Measurements from ENCODE around the gene APRT.

Gene APRT

GRCh38 chr16:88822281-88823040, 10.7 kb upstream of the APRT start:
- no peak for DNase-seq (ENCODE audit: low spot score)

GRCh38 chr16:88821168-88821850, 9.6 kb upstream of the APRT start:
- DNase-seq (ENCODE audit: low spot score), result no peak

GRCh38 chr16:88820385-88821025, 8.8 kb upstream of the APRT start:
- no peak for DNase-seq (ENCODE audit: low spot score)

- DNase-seq (ENCODE audit: low spot score), result no peak
Measured at GRCh38 chr16:88819126-88819525, 7.4 kb upstream of the APRT start.

- no peak for DNase-seq (ENCODE audit: low spot score)
Measured at GRCh38 chr16:88818575-88818874, 6.8 kb upstream of the APRT start.

GRCh38 chr16:88817785-88818574, 6.3 kb upstream of the APRT start:
- no peak for DNase-seq (ENCODE audit: low spot score)

- DNase-seq (ENCODE audit: low spot score), result no peak
Measured at GRCh38 chr16:88816736-88817535, 5.2 kb upstream of the APRT start.

- DNase-seq (ENCODE audit: low spot score), result no peak
Measured at GRCh38 chr16:88815901-88816589, 4.3 kb upstream of the APRT start.

GRCh38 chr16:88815227-88815626, 3.5 kb upstream of the APRT start:
- no peak for DNase-seq (ENCODE audit: low spot score)

- no peak for DNase-seq (ENCODE audit: low spot score)
Measured at GRCh38 chr16:88814144-88814502, 2.4 kb upstream of the APRT start.

- DNase-seq (ENCODE audit: low spot score), result no peak
Measured at GRCh38 chr16:88813269-88814143, 1.8 kb upstream of the APRT start.

- no peak for DNase-seq (ENCODE audit: low spot score)
Measured at GRCh38 chr16:88812513-88813268, 963 bp upstream of the APRT start.

GRCh38 chr16:88810912-88811768, 588 bp downstream of the APRT start:
- peak; percentile 51 for DNase-seq (ENCODE audit: low spot score)

GRCh38 chr16:88810166-88810911, 1.4 kb downstream of the APRT start:
- DNase-seq (ENCODE audit: low spot score), result no peak

- no peak for DNase-seq (ENCODE audit: low spot score)
Measured at GRCh38 chr16:88809676-88810165, 2.0 kb downstream of the APRT start.

GRCh38 chr16:88809068-88809675, 2.6 kb downstream of the APRT start:
- no peak for DNase-seq (ENCODE audit: low spot score)
